EL (cell line): ENCODE measurements around the gene IFT88.

Experiments
- DNase-seq: peaks from one replicate; pipeline ENCODE4 v3.0.0-alpha.2; 2016

The IFT88 gene

DNA sequence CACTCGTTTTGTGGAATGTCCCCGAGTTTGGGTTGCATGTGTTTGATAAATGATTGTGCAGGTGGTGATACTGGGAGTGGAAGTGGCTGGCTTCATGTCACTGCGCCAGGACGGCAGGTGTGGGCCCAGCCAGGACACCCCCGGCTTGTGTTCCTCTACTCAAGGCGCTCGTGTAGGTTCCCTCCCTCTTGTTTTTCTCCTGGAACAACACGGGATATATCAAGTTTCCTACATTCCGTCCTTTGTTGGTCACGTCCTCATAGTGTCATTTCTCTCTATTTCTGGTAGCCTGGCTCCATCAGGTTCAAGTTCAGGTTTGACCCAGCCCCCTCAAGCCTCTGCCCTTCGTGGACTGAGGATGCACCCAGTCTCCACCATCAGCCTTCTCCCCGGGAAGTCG is 152.8 kb downstream of the IFT88 start:
- no peak for DNase-seq

- no peak for DNase-seq
Measured at GRCh38 chr13:20720499-20720898, 153.5 kb downstream of the IFT88 start.

- DNase-seq = no peak
Measured at GRCh38 chr13:20721058-20721453, 154.1 kb downstream of the IFT88 start.

DNA sequence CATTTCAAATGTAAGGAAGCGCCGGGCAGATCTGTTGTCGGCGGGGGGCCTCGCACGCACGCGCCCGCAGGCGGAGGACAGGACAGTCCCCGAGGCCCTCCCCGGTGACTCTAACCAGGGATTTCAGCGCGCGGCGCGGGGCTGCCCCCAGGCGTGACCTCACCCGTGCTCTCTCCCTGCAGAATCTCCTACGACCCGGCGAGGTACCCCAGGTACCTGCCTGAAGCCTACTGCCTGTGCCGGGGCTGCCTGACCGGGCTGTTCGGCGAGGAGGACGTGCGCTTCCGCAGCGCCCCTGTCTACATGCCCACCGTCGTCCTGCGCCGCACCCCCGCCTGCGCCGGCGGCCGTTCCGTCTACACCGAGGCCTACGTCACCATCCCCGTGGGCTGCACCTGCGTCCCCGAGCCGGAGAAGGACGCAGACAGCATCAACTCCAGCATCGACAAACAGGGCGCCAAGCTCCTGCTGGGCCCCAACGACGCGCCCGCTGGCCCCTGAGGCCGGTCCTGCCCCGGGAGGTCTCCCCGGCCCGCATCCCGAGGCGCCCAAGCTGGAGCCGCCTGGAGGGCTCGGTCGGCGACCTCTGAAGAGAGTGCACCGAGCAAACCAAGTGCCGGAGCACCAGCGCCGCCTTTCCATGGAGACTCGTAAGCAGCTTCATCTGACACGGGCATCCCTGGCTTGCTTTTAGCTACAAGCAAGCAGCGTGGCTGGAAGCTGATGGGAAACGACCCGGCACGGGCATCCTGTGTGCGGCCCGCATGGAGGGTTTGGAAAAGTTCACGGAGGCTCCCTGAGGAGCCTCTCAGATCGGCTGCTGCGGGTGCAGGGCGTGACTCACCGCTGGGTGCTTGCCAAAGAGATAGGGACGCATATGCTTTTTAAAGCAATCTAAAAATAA is 154.7 kb downstream of the IFT88 start:
- peak; percentile 82 for DNase-seq

- DNase-seq = no peak
Measured at GRCh38 chr13:20727856-20728255, 160.9 kb downstream of the IFT88 start.

DNA sequence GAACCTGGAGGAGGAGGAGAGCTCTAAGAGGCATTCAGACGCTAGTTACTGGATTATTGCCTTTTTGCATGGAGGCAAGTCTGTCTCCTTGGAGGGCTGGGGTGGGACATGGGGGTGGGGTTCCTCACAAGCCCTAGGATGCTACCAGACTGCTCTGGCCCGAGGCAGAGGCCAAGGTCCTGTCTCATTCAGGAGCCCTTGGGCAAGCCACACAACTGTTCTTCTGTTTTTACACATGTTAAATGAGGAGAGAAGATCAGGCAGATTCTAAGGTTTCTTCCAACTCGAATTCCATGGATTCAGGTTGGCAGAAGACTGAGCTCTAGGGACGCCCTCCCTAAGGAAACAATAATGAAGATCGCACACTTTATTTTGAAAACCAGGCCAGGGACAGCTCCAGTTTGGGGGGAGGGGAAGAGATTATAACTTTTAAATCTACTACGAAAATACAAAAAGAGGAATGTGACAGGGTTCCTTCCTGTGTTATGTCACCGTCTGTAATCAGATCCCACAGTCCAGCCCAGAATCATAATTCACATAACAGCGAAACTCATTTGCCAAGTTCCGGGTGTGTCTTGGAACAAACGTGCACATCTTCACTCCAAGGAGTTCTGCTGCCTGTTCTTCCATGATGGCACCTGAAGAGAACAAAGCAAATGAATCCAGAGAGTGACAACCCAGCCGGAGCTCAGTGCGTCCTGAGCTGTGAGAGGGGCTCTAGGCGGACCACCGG is 161.8 kb downstream of the IFT88 start:
- no peak for DNase-seq

DNA sequence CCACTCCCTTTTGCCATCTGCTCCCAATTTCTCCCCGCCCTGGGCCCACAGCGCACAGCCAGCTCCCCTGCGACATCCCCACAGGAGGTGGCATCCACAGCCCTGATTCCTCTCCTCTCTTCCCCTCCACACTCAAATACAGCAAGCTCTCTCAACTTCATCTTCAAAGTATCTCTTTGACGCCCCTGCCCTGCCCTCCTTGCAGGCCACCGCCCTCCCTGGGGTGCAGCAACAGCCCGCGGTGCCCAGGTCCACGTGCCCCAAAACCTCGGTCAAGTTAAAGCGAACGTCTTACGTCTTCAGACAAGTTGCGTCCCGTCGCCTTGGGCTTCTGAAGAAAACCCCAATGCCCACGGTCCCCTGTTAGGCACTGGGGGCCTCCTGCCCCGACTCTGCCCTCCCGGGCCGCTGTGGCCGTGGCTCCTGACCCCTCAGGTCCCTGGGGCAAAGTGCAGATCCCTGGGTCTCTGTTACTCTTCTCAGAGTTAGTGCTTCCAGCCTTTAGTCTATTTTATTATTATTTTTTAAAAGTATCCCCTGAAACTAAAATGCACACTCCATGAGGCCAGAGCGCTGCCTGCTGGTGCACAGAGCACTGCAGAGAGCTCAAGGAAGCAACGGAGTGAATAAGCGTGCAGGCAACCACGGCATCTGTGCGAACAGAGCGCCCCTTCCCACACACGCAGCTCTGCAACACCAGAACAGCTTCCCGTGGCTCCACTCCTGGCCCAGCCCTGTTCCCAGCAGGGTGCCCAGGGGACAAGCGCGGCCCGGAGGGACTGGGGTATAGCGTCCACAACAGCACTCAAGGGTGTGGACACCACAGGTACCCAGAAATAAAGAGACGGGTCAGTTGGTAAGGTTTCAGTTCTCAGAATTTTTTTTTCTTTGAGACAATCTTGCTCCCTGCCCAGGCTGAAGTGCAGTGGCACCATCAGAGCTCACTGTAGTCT is 163.0 kb downstream of the IFT88 start:
- no peak for DNase-seq

- no peak for DNase-seq
Measured at GRCh38 chr13:20738616-20739015, 171.7 kb downstream of the IFT88 start.

DNA sequence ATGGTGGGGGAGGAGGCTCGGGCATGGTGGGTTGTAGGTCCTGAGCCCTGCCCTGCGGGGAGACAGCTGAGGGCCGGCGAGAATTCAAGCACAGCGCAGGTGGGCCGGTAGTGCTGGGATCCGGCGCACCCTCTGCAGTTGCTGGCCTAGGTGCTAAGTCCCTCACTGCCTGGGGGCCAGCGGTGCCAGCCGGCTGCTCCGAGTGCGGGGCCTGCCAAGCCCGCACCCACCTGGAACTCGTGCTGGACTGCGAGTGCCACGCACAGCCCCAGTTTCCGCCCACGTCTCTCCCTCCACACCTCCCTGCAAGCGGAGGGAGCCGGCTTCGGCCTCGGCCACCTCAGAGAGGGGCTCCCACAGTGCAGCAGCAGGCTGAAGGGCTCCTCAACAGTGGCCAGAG is 173.1 kb downstream of the IFT88 start:
- no peak for DNase-seq
